Measurements from ENCODE around the gene INTS2. TPM values are rescaled to one million over a fixed set of nuclear protein-coding genes. Genes with fewer than 3 reads are reported as not detected.
A peak's percentile ranks its signal among the peaks of the same experiment; 100 is the strongest.

Gene INTS2
- total RNA-seq, 2 donors from 2014 or later, result 22.3 to 28.2 TPM

GRCh38 chr17:61815863-61816503 is 111.8 kb downstream of the INTS2 start:
- peak; percentile 47 for DNase-seq
- Mint-ChIP-seq H3K36me3 (ENCODE audit: low read depth) (peaks cover 25% of the 10 kb centered on the region), H3K27me3 (ENCODE audit: insufficient read depth) (no peaks in the 10 kb centered on the region), H3K4me1 (peaks cover 22% of the 10 kb centered on the region), H3K4me3 (no peak overlapping the region), H3K27ac (peak overlapping the region; percentile 5), H3K9me3 (peaks cover 6% of the 10 kb centered on the region)
- WGBS, 2 experiments (ENCODE audit: insufficient coverage in 1 of 2, insufficient read length in 1 of 2), result 74 to 83% methylated on average over 2 to 4 of the region's 5 CpGs
- H3K27ac ChIP-seq (ENCODE audit: low read depth, low read length), result no peak overlapping the region
- no peak overlapping the region for H3K9ac ChIP-seq (ENCODE audit: extremely low read depth, low read length, poor library complexity, severe bottlenecking)
- H3K36me3 ChIP-seq (ENCODE audit: control insufficient read depth, insufficient read depth, low read length), result peaks cover under 1% of the 10 kb centered on the region
- TF ChIP-seq CTCF (conservative IDR thresholded peaks at IDR 0.05), result no peak
- peaks cover 10% of the 10 kb centered on the region for H3K4me1 ChIP-seq (ENCODE audit: control insufficient read depth, insufficient read depth, low read length)
- H3K4me3 ChIP-seq (ENCODE audit: low read length), result peak overlapping the region; percentile 14
- no peaks in the 10 kb centered on the region for H3K27me3 ChIP-seq (ENCODE audit: control insufficient read depth, insufficient read depth, low read length, poor library complexity, severe bottlenecking)
- H3K9me3 ChIP-seq (ENCODE audit: control insufficient read depth, low read length), result peaks cover 3% of the 10 kb centered on the region

Other genes with a start within 250 kb of the INTS2 start
- 10 to 100 TPM; 24.2 to 25.5 TPM for gene BRIP1, start 64.5 kb downstream of the INTS2 start, total RNA-seq
- gene MED13, start 137.3 kb upstream of the INTS2 start, total RNA-seq, result 10 to 100 TPM; 66.0 to 67.7 TPM